GM19372 (cell line): ENCODE measurements around the gene IFT25.
"Not testable (repeated sequence)": the region's sequence is repeated elsewhere in the genome, so short reads cannot be mapped to it uniquely, and the experiment has no call there.

Experiments used
- ATAC-seq: cut with Tn5 transposase; IDR thresholded peaks from one replicate; pipeline ENCODE4 v1.9.1; 2021; ENCODE audit warnings: mild to moderate bottlenecking, low read depth, moderate library complexity; ENCODE audit not compliant: unreplicated experiment

Gene IFT25

DNA sequence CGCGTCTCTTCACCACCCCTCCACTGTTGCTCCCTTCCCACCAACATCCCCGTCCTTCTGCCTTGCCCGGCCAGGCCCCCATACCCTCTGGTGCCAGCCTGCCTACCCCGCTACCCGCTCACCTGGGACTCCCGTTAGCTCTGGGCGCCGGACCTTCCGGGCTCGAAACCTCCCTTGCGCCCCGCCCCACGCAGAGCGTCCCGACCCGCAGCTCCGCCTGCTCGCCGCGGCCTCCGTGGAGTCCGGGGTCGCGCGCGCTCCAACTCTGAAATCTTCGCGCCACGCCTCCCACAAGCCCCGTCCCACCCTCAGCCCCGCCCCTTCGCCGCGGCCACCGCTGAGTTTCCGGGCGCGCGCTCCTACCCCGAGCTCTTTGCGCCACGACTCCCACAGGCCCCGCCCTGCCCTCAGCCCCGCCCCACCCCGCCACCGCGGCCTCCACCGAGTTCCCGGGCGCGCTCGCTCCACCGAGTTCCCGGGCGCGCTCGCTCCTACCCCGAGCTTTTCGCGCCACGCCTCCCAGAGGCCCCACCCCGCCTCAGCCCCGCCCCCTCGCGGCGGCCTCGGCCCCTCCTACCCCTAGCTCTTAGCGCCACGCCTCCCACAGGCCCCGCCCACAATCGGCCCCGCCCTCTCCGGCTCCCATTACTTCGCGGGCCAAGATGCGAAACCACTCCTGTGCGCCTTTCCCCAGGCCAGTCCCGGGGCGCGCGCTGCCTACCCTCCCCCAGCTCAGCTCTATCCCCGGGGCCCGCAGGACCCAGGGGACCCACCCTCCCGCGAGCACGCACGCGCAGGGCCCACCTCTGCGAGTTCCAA is at the start of gene IFT25:
Gene IFT25 (minus strand): TSS at position 267 of the 819 bp plus-strand sequence. CDS start 5,617 bp downstream, outside the sequence.
- peak; percentile 61 for ATAC-seq

DNA sequence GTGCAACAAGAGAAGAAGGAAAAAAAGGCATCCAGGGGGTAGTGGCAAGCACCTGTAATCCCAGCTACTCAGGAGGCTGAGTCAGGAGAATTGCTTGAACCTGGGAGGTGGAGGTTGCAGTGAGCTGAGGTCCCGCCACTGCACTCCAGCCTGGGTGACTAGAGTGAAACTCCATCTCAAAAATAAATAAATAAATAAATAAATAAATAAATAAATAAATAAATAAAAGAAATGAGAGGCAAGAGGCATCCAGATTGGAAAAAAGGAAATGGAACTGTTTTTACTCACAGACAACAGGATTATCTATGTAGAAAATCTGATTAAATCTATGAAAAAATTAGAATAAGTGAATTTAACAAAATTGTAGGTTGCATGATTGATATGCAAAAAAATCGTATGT is 49.0 kb upstream of the IFT25 start:
- not testable (repeated sequence) for ATAC-seq

DNA sequence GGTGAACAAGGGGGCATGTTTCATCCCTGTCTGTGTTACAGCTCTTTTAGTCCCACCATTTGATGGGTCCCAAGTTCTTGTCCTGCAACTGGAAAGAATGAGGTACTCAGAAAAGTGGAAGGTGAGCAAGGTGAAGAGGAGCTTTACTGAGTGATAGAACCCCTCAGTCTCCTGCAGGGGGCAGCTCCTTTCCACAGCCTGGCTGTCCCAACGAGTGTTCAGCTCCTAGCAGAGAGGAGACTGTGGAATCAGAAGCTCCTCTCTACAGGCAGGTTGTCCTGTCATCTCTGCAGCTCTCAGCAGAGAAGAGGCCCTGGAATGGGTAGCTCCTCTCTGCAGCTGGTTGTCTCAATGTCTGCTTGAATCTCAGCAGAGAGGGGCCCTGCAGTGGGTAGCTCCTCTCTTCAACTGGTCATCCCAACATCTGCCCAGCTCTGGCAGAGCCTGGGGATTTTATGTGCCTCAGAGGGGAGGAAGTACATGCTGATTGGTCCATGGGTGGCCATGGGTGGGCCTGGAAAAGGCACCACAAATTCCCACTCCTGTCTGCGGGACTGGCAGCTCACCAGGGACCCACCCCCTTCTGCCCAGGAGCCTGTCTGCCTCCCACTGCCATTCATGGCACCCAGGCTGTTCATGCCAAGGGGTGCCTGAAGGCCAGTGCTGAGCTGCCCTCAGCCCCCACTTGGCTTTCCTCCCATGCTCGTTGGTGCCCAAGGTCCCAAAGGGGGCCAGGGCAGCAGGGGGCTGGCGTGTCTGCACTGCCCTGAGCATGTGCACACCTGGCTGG is 46.8 kb upstream of the IFT25 start:
- no peak for ATAC-seq

DNA sequence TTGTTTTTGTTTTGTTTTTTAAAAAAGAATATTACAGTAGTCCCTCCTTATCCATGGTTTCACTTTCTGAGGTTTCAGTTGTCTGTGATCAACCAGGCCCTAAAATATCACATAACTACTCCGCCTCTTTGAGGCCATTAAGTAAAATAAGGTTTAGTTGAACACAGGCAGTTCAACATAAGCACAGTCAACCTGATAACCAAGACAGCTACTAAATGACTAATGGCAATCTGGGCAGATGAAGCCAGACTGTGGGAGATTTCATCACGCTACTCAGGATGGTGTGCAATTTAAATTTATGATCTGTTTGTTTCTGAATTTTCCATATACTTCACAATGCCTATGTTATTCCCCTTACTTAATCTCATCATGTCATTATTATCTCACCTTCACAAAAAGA is 42.4 kb upstream of the IFT25 start:
- ATAC-seq = no peak

DNA sequence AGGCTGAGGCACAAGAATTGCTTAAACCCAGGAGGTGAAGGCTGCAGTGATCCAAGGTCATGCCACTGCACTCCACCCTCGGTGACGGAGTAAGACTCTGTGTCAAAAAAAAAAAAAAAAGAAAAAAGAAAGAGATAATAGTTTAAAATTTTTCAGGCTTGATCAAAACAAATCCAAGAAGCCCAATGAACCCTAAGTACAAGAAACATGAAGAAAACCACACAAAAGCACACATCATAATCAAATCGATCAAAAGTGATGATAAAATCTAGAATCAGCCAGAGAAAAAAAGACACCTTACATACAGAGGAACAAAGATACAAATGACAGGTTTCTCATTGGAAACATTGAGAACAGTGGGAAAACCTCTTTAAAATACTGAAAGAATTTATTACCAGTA is 41.0 kb upstream of the IFT25 start:
- no peak for ATAC-seq

DNA sequence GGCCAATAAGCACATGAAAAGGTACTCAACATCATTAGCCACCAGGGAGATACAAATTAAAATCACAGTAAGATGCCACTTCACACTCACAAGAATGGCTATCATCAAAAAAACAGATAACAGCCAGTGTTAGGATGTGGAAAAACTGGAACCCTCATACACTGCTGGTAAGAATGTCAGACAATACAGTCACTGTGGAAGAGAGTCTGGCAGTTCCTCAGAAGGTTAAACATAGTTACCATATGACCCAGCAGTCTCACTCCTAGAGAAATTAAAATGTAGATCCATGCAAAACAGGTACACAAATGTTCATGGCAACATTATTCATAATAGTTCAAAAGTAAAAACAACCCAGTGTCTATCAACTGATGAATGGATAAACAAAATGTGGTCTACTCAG is 39.2 kb upstream of the IFT25 start:
- no peak for ATAC-seq

DNA sequence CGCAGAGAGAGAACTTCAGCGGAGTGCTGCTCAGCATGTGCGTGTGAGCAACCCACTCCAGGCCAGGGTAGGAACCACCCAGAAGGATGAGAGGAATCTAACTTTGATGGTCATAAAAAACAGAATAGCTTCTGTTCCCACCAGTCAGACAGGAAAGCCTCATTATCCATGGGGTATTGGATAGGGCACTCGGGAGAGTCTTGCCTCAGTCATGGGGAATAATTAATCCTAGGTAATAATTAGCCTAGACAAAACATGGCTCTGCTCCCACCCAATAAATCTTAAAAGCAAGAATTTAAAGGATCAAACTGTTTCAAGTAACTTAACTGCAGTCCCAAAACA is 37.2 kb upstream of the IFT25 start:
- no peak for ATAC-seq

DNA sequence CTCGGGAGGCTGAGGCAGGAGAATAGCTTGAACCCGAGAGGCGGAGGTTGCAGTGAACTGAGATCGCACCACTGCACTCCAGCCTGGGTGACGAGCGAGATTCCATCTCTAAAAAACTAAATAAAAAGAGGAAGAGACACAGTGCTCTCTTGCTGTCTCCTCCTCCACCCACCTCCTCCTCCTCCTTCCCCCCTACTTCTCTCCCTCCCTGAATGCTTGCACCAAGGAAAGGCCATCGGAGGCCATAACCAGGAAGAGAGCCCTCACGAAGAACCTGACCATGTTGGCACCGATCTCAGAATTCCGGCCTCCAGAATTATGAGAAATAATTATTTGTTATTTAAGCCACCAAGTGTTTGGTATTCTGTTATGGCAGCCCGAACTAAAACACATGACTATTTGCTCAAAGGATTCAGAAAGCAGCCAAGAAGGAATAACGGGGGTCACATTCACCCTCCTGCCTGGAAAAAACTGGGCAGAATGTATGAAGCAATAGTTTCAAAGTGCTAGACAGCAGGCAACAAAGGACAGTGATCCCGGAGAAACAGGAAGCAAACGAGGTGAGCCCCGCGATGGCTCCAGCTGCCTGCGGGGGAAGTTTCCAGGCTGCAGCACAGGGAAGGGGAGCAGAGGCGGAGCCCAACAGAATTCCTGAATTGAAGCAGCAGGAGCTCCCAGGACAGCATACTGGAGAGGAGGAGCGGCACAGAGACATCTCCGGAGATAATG is 36.7 kb upstream of the IFT25 start:
- ATAC-seq = no peak

DNA sequence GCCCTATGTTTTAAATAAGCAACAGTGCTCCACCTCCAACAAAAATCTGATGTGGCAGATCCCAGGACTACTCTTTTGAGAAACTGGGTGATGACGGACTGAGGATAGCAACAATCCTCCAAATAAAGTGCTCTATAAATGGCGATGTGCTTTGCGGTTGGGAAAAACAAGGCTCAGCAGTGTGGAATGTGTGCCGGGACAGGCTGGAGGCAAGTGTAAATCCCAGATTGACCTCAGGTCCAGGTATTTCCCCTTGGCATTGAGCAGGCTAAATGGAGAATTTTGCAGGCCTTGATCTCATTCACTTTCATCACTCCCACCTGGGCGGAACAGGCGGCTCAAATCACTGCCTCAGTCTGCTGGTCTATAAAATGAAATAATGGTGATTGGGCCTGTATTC is 35.7 kb upstream of the IFT25 start:
- ATAC-seq = no peak

DNA sequence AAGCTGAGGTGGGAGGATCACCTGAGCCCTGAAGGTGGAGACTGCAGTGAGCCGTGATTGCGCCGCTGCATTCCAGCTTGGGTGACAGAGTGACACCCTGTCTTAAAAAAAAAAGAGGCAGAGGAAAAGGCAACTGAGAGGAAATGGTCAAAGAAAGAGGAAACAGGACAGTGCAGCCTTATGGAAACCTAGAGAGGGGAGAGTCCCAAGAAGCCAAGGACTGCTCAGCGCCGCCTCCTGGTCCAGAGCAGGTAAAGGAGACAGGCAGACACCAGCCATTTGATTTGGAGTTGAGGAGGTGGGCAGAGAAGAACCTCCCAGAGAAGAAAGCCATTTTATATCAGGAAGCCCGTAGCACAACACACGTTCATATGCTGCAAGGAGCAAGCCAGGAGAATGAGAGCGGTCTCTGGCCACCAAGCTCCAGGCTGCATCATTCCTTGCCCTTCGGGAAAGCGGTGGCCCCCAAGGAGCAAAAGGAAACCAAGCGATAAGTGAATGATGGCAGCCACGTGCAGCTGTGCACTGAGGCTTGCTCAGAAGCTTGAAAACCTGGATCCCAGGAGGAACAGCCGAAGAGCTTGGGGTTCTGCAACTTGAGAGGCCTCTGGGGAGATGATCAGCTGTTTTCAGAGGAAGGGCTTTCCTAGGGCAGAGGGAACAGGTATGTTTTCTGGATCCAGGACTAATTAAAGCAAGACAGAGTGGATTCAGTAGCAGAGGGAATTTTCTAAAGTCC is 34.4 kb upstream of the IFT25 start:
- no peak for ATAC-seq

DNA sequence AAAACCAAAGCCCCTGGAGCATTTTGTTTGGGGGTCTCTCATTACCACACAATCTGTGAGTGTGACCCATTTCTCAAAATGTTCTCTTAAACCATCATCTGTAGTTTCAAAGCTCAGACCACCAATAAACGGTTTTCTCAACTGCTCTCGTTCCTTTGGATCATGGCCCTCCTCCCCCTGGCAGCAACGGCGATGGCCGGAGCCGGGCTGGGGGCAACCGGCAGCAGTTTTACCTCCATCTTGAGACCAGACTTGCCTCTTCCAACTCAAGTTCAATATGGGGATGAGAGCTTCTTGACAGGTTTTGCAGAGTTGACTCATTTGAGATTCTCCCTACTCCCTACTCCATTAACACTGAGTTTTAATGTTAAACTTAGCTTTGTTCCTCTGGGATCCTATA is 30.4 kb upstream of the IFT25 start:
- ATAC-seq = no peak

DNA sequence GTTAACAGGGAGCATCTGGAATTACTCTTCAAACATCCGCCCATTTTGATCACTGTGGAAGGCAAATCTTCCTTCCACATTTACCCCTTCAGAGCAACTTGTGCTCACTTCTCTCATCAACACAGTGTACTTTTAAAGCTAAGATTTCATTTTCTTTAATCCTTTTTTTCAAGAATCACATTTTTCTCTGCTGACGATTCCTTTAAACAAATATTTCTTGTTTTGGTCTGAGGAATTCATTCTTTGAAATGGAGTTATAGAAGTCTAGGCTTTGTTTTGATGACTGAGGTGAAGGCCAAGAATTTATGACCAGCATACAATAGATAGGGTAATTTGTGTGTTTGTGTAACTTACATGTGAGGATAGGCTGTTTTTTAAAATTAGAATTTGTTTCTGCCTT is 26.2 kb upstream of the IFT25 start:
- ATAC-seq = no peak

DNA sequence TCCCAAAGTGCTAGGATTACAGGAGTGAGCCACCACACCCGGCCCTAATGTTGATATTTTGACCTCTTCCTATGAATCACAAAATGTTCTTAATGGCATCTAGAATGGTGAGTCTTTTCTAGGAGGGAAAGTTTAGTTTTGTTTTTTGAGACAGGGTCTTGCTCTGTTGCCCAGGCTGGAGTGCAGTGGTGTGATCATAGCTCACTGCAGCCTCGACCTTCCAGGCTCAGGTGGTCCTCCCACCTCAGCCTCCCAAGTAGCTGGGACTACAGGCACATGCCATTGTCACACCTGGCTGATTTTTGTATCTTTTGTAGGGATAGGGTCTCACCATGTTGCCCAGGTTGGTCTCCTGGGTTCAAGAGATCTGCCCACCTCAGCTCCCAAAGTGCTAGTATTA is 23.8 kb upstream of the IFT25 start:
- not testable (repeated sequence) for ATAC-seq

DNA sequence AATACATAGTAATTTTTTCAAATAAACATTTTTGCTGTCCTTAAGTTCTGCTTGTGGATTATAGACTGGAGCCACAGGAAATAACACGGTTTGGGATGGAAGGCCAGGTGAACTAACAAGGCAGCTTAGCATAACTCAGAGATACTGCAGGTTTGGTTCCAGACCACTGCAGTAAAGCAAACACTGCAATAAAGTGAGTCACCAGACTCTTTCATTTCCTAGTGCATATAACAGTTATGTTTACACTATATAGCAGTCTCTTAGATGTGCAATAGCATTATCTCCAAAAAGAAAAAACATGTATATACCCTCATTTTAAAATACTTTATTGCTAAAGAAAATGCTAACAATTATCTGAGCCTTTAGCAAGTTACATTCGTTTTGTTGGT is 22.6 kb upstream of the IFT25 start:
- ATAC-seq = no peak

DNA sequence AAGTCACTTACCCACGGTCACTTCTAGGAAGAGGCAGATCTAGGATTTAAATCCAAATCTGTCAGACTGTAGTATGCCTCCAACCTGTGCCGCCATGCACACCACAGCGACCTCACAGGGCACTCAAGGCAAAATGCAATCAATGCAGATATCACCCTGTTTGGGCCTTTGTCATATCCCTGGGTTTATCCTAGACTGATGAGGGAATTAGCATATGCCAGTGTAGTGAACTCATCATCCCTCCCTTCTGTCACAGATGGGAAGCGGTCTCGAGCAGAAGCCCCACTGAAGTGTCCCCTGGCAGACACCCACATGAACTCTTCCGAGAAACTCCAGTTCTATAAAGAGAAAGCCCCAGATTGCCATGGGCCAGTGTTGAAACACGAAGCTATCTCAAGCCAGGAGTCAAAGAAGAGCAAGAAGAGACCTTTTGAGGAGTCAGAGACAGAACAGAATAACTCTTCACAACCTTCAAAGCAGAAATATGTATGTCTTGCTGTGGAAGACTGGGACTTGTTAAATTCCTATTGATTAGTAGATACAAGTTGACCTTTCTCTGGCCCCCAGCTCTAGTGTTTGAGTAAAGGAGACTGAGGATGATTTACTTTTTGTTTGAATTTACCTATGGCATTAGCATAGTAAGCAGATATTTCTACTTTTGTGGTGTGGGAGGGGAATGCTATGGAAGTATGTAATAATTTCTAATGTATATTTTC is 22.1 kb upstream of the IFT25 start:
- no peak for ATAC-seq

DNA sequence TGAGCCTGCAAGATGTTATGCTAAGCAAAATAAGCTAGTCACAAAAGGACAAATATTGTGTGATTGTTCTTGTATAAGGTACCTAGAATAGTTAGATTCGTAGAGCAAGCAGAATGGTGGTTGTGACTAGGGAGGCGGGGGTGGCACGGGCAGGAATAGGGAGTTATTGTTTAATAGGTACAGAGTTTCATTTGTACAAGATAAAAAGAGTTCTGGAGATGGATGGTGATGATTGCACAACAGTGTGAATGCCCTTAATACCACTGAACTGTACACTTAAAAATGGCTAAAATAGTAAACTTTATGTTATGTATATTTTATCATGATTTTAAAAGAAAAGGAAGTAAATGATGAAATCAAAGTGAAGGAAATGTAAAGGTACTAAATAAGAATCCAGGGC is 21.3 kb upstream of the IFT25 start:
- ATAC-seq = no peak

DNA sequence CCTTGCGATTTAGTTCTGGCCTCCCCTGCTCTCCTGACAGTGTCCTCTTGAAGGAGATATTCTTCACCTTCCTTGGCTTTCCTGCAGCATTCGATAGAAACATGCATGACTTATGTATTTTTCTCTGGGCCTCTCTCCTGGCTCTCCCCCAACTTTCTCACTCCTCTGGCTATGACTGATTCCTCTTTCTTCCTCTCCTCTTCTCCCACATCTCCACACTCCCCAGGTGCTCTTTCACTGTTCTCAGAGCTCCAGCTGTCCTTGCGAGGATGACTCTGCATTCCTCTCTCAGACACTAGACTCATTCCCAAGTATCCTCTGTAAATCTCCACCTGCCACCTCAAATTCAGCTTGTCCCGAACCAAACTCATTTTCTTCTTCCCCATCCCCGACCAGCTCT is 18.6 kb upstream of the IFT25 start:
- ATAC-seq = no peak

DNA sequence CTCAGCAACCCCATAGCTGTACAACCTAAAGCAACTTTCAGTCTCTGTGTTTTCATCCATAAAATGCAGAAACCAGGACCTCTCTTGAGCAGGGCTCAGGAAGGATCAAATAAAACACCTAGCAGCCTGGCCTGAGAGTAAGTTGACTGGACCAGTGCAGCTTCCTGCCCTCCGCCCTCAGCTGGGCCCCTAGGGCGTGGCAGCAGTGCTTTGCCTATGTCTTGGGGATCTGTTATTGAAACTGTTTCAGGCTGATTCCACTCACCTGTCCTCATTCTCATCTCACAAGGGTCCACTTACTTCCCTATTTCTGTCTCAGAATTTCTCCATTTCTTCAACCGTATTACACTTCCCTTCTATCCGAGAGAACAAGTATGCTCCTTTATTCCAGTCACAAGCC is 18.0 kb upstream of the IFT25 start:
- no peak for ATAC-seq

DNA sequence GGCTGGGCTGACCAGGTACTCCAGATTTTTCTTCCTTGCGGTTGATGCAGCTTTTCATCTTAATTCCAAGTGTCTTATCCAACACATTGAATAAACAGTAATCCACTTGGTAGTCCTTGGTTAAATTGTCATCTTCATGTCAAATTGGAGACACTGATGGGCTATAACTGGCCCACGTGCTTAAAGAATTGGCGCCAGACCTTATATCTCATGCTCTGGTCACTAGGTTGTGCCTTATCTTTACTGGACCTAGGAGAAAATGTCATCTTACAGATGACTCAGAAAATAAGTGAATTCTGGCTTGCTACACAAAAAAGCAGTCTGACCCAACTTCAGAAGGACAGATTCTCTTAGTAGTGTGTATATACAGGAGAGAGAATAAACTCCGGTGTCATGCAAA is 16.9 kb upstream of the IFT25 start:
- no peak for ATAC-seq

DNA sequence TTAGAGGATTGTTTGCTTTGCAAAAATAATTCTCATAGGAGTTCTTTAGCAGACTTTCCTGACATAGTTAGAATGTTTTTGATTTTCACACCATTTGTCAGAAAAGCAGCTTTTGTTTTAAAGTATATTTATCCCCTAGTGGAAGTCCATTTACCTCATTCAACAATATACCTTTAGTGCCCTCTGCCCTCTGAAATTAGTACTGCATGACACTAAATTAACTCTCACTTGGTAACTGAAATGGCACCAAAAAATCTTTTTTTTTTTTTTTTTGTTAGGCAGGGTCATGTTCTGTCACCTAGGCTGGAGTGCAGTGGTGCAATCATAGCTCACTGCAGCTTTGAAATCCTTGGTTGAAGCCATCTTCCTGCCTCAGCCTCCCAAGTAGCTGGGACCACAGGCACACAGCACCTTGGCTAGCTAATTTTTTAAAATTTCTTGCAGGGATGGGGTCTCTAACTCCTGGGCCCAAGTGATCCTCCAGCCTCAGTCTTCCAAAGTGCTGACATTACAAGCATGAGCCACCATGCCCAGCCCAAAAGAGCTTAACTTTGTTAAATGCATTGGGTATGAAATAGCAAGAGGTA is 14.3 kb upstream of the IFT25 start:
- ATAC-seq = no peak
